H9 (cell line): ENCODE data around the gene ZNF362. TPM values are rescaled to one million over a fixed set of nuclear protein-coding genes. Genes with fewer than 3 reads are reported as not detected.

Source experiments
- DNase-seq: peaks from one replicate; pipeline ENCODE4 v3.0.0-alpha.2; 2017
- H2AFZ ChIP-seq: one replicate; pipeline ENCODE4 v1.6.1; 2013; ENCODE audit warnings: mild to moderate bottlenecking, low read length, control low read depth, moderate library complexity
- H2AK5ac ChIP-seq: 2 replicates; pipeline ENCODE4 v1.6.1; 2013; ENCODE audit warnings: low read length, control low read depth, mixed read lengths; ENCODE audit not compliant: insufficient read length
- H2BK120ac ChIP-seq: one replicate; pipeline ENCODE4 v1.6.1; 2013; ENCODE audit warnings: low read depth, mild to moderate bottlenecking, low read length, control low read depth, inconsistent platforms; ENCODE audit not compliant: poor library complexity, severe bottlenecking
- H2BK12ac ChIP-seq: 2 replicates; pipeline ENCODE4 v1.6.1; 2013; ENCODE audit warnings: low read length, control low read depth, mixed read lengths, low read depth; ENCODE audit not compliant: insufficient read length
- H2BK15ac ChIP-seq: 2 replicates; pipeline ENCODE4 v1.6.1; 2013; ENCODE audit warnings: low read depth, low read length, control low read depth
- H2BK20ac ChIP-seq: one replicate; pipeline ENCODE4 v1.6.1; 2013; ENCODE audit warnings: low read depth, mild to moderate bottlenecking, low read length, control low read depth, inconsistent platforms; ENCODE audit not compliant: poor library complexity, severe bottlenecking
- H2BK5ac ChIP-seq: 2 replicates; pipeline ENCODE4 v1.6.1; 2013; ENCODE audit warnings: low read length, control low read depth, mixed read lengths; ENCODE audit not compliant: insufficient read length
- H3K14ac ChIP-seq: 2 replicates; pipeline ENCODE4 v1.6.1; 2013; ENCODE audit warnings: low read length, control low read depth; ENCODE audit not compliant: insufficient read depth
- H3K18ac ChIP-seq: 2 replicates; pipeline ENCODE4 v1.6.1; 2013; ENCODE audit warnings: low read depth, mild to moderate bottlenecking, mixed read lengths, low read length, control low read depth; ENCODE audit not compliant: insufficient read length
- H3K23ac ChIP-seq: 2 replicates; pipeline ENCODE4 v1.6.1; 2013; ENCODE audit warnings: low read length, control low read depth, mixed read lengths, low read depth; ENCODE audit not compliant: insufficient read length
- H3K23me2 ChIP-seq: 2 replicates; pipeline ENCODE4 v1.6.1; 2013; ENCODE audit warnings: low read depth, mild to moderate bottlenecking, mixed read lengths, low read length, control low read depth; ENCODE audit not compliant: insufficient read length, poor library complexity, severe bottlenecking
- H3K27ac ChIP-seq: 2 replicates; pipeline ENCODE4 v1.5.1; 2013; ENCODE audit warnings: low read length, control low read depth, mixed read lengths, low read depth; ENCODE audit not compliant: insufficient read length
- H3K27me3 ChIP-seq: 2 replicates; pipeline ENCODE4 v1.6.1; 2013; ENCODE audit warnings: low read length, control low read depth, inconsistent platforms; ENCODE audit not compliant: insufficient read depth
- H3K4ac ChIP-seq: 2 replicates; pipeline ENCODE4 v1.6.1; 2013; ENCODE audit warnings: low read depth, mild to moderate bottlenecking, control low read depth, inconsistent platforms, low read length, moderate library complexity
- H3K4me1 ChIP-seq: 2 replicates; pipeline ENCODE4 v1.6.1; 2013; ENCODE audit warnings: low read length, control low read depth, inconsistent platforms; ENCODE audit not compliant: insufficient read depth
- H3K4me2 ChIP-seq: 2 replicates; pipeline ENCODE4 v1.6.1; 2013; ENCODE audit warnings: low read length, control low read depth, mixed read lengths; ENCODE audit not compliant: insufficient read length, insufficient read depth
- H3K56ac ChIP-seq: 2 replicates; pipeline ENCODE4 v1.6.1; 2013; ENCODE audit warnings: low read depth, mild to moderate bottlenecking, mixed read lengths, low read length, control low read depth; ENCODE audit not compliant: insufficient read length
- H3K79me1 ChIP-seq: 2 replicates; pipeline ENCODE4 v1.6.1; 2013; ENCODE audit warnings: low read depth, mild to moderate bottlenecking, moderate library complexity, low read length, control low read depth, inconsistent platforms; ENCODE audit not compliant: insufficient read depth, poor library complexity, severe bottlenecking
- H3K79me2 ChIP-seq: 2 replicates; pipeline ENCODE4 v1.6.1; 2013; ENCODE audit warnings: low read length, control low read depth, inconsistent platforms; ENCODE audit not compliant: insufficient read depth
- H3K9ac ChIP-seq: 2 replicates; pipeline ENCODE4 v1.6.1; 2013; ENCODE audit warnings: low read length, control low read depth, mixed read lengths; ENCODE audit not compliant: insufficient read length; ENCODE audit errors: extremely low read depth
- H3K9me3 ChIP-seq: one replicate; pipeline ENCODE4 v1.6.1; 2013; ENCODE audit warnings: low read depth, low read length, inconsistent platforms; ENCODE audit not compliant: control insufficient read depth
- H3T11ph ChIP-seq: one replicate; pipeline ENCODE4 v1.6.1; 2013; ENCODE audit warnings: mild to moderate bottlenecking, low read length, control low read depth, inconsistent platforms
- H4K20me1 ChIP-seq: one replicate; pipeline ENCODE4 v1.6.1; 2013; ENCODE audit not compliant: control insufficient read depth, insufficient read length, insufficient read depth
- H4K5ac ChIP-seq: 2 replicates; pipeline ENCODE4 v1.6.1; 2013; ENCODE audit warnings: low read depth, mild to moderate bottlenecking, mixed read lengths, low read length, control low read depth; ENCODE audit not compliant: insufficient read length
- H4K8ac ChIP-seq: replicated peaks from 2 replicates; pipeline ENCODE4 v1.6.1; 2013; ENCODE audit warnings: low read length, control low read depth, mixed read lengths, low read depth; ENCODE audit not compliant: insufficient read length
- H4K91ac ChIP-seq: 2 replicates; pipeline ENCODE4 v1.6.1; 2013; ENCODE audit warnings: low read depth, mild to moderate bottlenecking, moderate library complexity, mixed read lengths, low read length, control low read depth; ENCODE audit not compliant: insufficient read length
- H3K27ac Mint-ChIP-seq, 3 experiments: 2 replicates in 2 of 3; 3 replicates in 1 of 3; pipeline ENCODE4 v1.8.0; 2020 to 2021; ENCODE audit warnings: mixed read lengths in 3 of 3, mild to moderate bottlenecking in 1 of 3, moderate library complexity in 1 of 3
- H3K27me3 Mint-ChIP-seq: 2 replicates; pipeline ENCODE4 v1.8.0; 2021; ENCODE audit warnings: low read depth, mild to moderate bottlenecking, moderate library complexity, mixed read lengths
- H3K36me3 Mint-ChIP-seq, 3 experiments: 2 replicates in 2 of 3; 3 replicates in 1 of 3; pipeline ENCODE4 v1.8.0; 2020 to 2021; ENCODE audit warnings: low read depth in 3 of 3, mixed read lengths in 3 of 3; ENCODE audit not compliant: insufficient read depth in 1 of 3
- H3K4me1 Mint-ChIP-seq, 2 experiments: 2 replicates each; pipeline ENCODE4 v1.8.0; 2020; ENCODE audit warnings: mixed read lengths in 2 of 2
- H3K4me3 Mint-ChIP-seq, 2 experiments: 2 replicates in 1 of 2; 3 replicates in 1 of 2; pipeline ENCODE4 v1.8.0; 2020 to 2021; ENCODE audit warnings: mild to moderate bottlenecking in 2 of 2, mixed read lengths in 2 of 2, moderate library complexity in 1 of 2
- H3K9me3 Mint-ChIP-seq, 2 experiments: 2 replicates in 1 of 2; 3 replicates in 1 of 2; pipeline ENCODE4 v1.8.0; 2020; ENCODE audit warnings: mild to moderate bottlenecking in 2 of 2, mixed read lengths in 2 of 2, moderate library complexity in 1 of 2
- CTCF ChIP-seq: fragments of 200-600 bp; sonication (generic); conservative IDR thresholded peaks from 3 replicates; pipeline ENCODE4 v1.8.0; 2021; ENCODE audit warnings: antibody characterized with exemption, mild to moderate bottlenecking
- WGBS: extraction: QIAGEN DNeasy Blood & Tissue Kit; methylation state at CpG from one replicate; pipeline ENCODE4 v1.1.7; 2013; ENCODE audit warnings: missing lambda C conversion rate, low lambda C conversion rate, mixed read lengths; ENCODE audit not compliant: insufficient read length; ENCODE audit errors: extremely low coverage; 5-methylcytosine and 5-hydroxymethylcytosine counted together
- total RNA-seq: library from RNA; stranded (reverse); gene quantifications from 2 replicates; pipeline ENCODE4 v1.2.1, GENCODE V29; 2021

ZNF362 gene
- total RNA-seq, 1 experiment from 2014 or later = 18.7 TPM

- Histone ChIP-seq H3K27ac (no peak overlapping the region), H2BK20ac (no peak overlapping the region), H4K8ac (no peak overlapping the region), H2BK120ac (no peak overlapping the region), H3K23me2 (peaks cover 3% of the 10 kb centered on the region), H4K91ac (no peak overlapping the region), H3T11ph (no peak overlapping the region), H3K9me3 (no peaks in the 10 kb centered on the region), H2BK15ac (no peak overlapping the region), H3K27me3 (peaks cover 4% of the 10 kb centered on the region; the same call in 1 of the 2 replicates), H4K5ac (no peak overlapping the region), H3K79me1 (no peaks in the 10 kb centered on the region), H3K14ac (no peak overlapping the region; the same call in 1 of the 2 replicates), H4K20me1 (no peaks in the 10 kb centered on the region), H3K4ac (no peak overlapping the region), H3K18ac (no peak overlapping the region), H3K79me2 (no peaks in the 10 kb centered on the region), H3K23ac (no peak overlapping the region), H2BK5ac (no peak overlapping the region), H2AK5ac (no peak overlapping the region), H3K4me2 (no peak overlapping the region), H3K9ac (no peak overlapping the region), H3K56ac (no peak overlapping the region), H3K4me1 (no peaks in the 10 kb centered on the region), H2BK12ac (no peak overlapping the region), H2AFZ (no peak overlapping the region)
- H3K4me1 Mint-ChIP-seq = peaks cover 2 to 5% of the 10 kb centered on the region in 2 experiments; a peak in 3 of 4 replicates
- TF ChIP-seq CTCF = no peak
- H3K36me3 Mint-ChIP-seq = peaks cover 0 to 8% (median 7%) of the 10 kb centered on the region in 3 experiments; a peak in 3 of 7 replicates
- DNase-seq = no peak
- peaks cover 0 to 4% of the 10 kb centered on the region in 2 experiments; a peak in 4 of 5 replicates for H3K9me3 Mint-ChIP-seq
- no CpG with 5 or more reads among the region's 20 CpGs for WGBS
- H3K4me3 Mint-ChIP-seq = no peak overlapping the region
- no peak overlapping the region for H3K27ac Mint-ChIP-seq
- H3K27me3 Mint-ChIP-seq = peaks cover 14% of the 10 kb centered on the region
Observed at GRCh38 chr1:33305816-33306652, 49.7 kb downstream of the ZNF362 start.
